ENCODE data around the gene PPP2R5C.
A peak's percentile ranks its signal among the peaks of the same experiment; 100 is the strongest.

Gene PPP2R5C

GRCh38 chr14:101844219-101844618, 82.7 kb downstream of the PPP2R5C start:
- peak in 1 of 3 donors; percentile 32 for DNase-seq

GRCh38 chr14:101844751-101845150, 83.2 kb downstream of the PPP2R5C start:
- no peak for DNase-seq

- DNase-seq, result no peak
These were observed 84.0 kb downstream of the PPP2R5C start for GRCh38 chr14:101845496-101845895.

GRCh38 chr14:101845896-101846295, 84.4 kb downstream of the PPP2R5C start:
- DNase-seq, result no peak

GRCh38 chr14:101849125-101849524, 87.6 kb downstream of the PPP2R5C start:
- no peak for DNase-seq

GRCh38 chr14:101849640-101850039, 88.1 kb downstream of the PPP2R5C start:
- DNase-seq, result no peak

GRCh38 chr14:101851183-101851582, 89.7 kb downstream of the PPP2R5C start:
- DNase-seq, result no peak

GRCh38 chr14:101851736-101852405, 90.4 kb downstream of the PPP2R5C start:
- peak; percentile 29 to 65 (median 65) for DNase-seq

GRCh38 chr14:101852785-101853184, 91.3 kb downstream of the PPP2R5C start:
- no peak for DNase-seq

- peak in 1 of 3 donors; percentile 34 for DNase-seq
These were observed 92.0 kb downstream of the PPP2R5C start for GRCh38 chr14:101853455-101854018.

- DNase-seq, result peak; percentile 53 to 63 (median 57)
These were observed 92.9 kb downstream of the PPP2R5C start for GRCh38 chr14:101854366-101854765.

- DNase-seq, result no peak
These were observed 94.4 kb downstream of the PPP2R5C start for GRCh38 chr14:101855958-101856357.

- peak in 1 of 3 donors; percentile 62 for DNase-seq
These were observed 95.0 kb downstream of the PPP2R5C start for GRCh38 chr14:101856536-101856935.

- no peak for DNase-seq
These were observed 95.7 kb downstream of the PPP2R5C start for GRCh38 chr14:101857226-101857625.

- no peak for DNase-seq
These were observed 97.5 kb downstream of the PPP2R5C start for GRCh38 chr14:101858791-101859537.

GRCh38 chr14:101859538-101859902, 98.0 kb downstream of the PPP2R5C start:
- no peak for DNase-seq

GRCh38 chr14:101859958-101860357, 98.4 kb downstream of the PPP2R5C start:
- DNase-seq, result no peak

GRCh38 chr14:101861464-101861863, 100.0 kb downstream of the PPP2R5C start:
- no peak for DNase-seq

- no peak for DNase-seq
These were observed 100.7 kb downstream of the PPP2R5C start for GRCh38 chr14:101862177-101862576.

GRCh38 chr14:101862711-101863110, 101.2 kb downstream of the PPP2R5C start:
- no peak for DNase-seq

- DNase-seq, result no peak
These were observed 103.8 kb downstream of the PPP2R5C start for GRCh38 chr14:101865288-101865687.

GRCh38 chr14:101867854-101868253, 106.3 kb downstream of the PPP2R5C start:
- no peak for DNase-seq

GRCh38 chr14:101869217-101869616, 107.7 kb downstream of the PPP2R5C start:
- DNase-seq, result no peak
